Measurements from ENCODE around the gene GIMAP6.
"Not testable (repeated sequence)": the region's sequence is repeated elsewhere in the genome, so short reads cannot be mapped to it uniquely, and the experiment has no call there.

The GIMAP6 gene

DNA sequence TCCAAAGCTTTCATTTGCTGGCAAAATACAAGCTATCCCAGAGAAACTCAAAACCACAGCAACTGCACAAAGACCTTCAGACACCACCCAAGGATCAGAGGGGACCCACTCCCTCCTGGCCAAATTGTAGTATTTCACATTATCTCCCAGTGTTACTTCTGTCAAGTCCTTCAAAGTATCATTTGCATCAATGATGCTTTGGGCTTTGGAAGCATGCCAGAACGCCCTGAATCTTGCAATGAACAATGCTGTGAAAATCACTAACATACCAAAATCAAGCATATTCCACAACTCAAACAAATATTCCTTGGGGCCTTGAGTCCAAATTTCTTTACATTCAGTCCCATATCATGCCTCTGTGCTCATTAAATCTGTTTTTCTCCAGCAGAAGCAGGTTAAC, 17.8 kb downstream of the GIMAP6 start:
- not testable (repeated sequence) for H2AK5ac ChIP-seq (ENCODE audit: low read length); H4K91ac ChIP-seq (ENCODE audit: low read depth, low read length); H3K79me2 ChIP-seq (ENCODE audit: control insufficient read depth, insufficient read depth, low read length, poor library complexity); H3K18ac ChIP-seq (ENCODE audit: low read length); H2BK5ac ChIP-seq (ENCODE audit: low read depth, low read length, poor library complexity); H3K4me3 ChIP-seq (ENCODE audit: low read depth, low read length); H3K79me1 ChIP-seq (ENCODE audit: low read length); H3K27ac ChIP-seq (ENCODE audit: low read depth, low read length); H3K36me3 ChIP-seq (ENCODE audit: control insufficient read depth in 1 of 2, insufficient read depth in 2 of 2, low read length in 2 of 2); H3K14ac ChIP-seq (ENCODE audit: low read length); H2AFZ ChIP-seq (ENCODE audit: insufficient read depth, low read length, poor library complexity); H3K27me3 ChIP-seq (ENCODE audit: insufficient read depth, low read length); H3K4me2 ChIP-seq (ENCODE audit: low read length); H3K4ac ChIP-seq (ENCODE audit: low read depth, low read length); H3K4me1 ChIP-seq (ENCODE audit: control insufficient read depth in 1 of 2, insufficient read depth in 2 of 2, low read length in 2 of 2); H3K9me3 ChIP-seq (ENCODE audit: insufficient read depth, low read depth, low read length); H2BK120ac ChIP-seq (ENCODE audit: insufficient read depth, low read length, poor library complexity); DNase-seq; H4K8ac ChIP-seq (ENCODE audit: low read depth, low read length); H3K9ac ChIP-seq (ENCODE audit: low read length); H2BK12ac ChIP-seq (ENCODE audit: low read length); H3K23ac ChIP-seq (ENCODE audit: low read length); H4K12ac ChIP-seq (ENCODE audit: low read depth, low read length)
- no CpG with 5 or more reads among the region's 1 CpG for WGBS (ENCODE audit: extremely low coverage, insufficient coverage, insufficient read length)

DNA sequence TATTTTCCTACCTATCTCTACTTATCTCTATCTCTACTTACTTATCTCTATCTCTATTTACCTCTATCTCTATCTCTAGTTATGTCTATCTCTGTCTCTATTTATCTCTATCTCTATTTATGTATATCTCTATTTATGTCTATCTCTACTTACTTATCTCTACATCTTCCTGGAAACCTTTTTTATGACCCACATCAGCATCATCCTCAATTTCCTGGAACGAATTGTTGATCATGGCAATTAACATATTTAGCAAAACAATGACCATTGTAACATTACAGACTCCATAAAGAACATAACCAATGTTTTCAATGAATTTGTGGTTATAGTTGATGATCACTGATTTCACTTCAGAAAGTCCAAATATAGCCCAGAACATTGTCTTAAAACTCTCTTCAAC, 18.3 kb downstream of the GIMAP6 start:
- H4K12ac ChIP-seq (ENCODE audit: low read depth, low read length), result no peak overlapping the region
- no peaks in the 10 kb centered on the region for H3K36me3 ChIP-seq (ENCODE audit: control insufficient read depth in 1 of 2, insufficient read depth in 2 of 2, low read length in 2 of 2)
- no peak overlapping the region for H3K4me3 ChIP-seq (ENCODE audit: low read depth, low read length)
- H3K14ac ChIP-seq (ENCODE audit: low read length), result no peak overlapping the region
- no peak overlapping the region for H2BK120ac ChIP-seq (ENCODE audit: insufficient read depth, low read length, poor library complexity)
- no peak overlapping the region for H2BK12ac ChIP-seq (ENCODE audit: low read length)
- H3K18ac ChIP-seq (ENCODE audit: low read length), result no peak overlapping the region
- H3K27ac ChIP-seq (ENCODE audit: low read depth, low read length), result no peak overlapping the region
- no peaks in the 10 kb centered on the region for H3K4me1 ChIP-seq (ENCODE audit: control insufficient read depth in 1 of 2, insufficient read depth in 2 of 2, low read length in 2 of 2)
- H3K4ac ChIP-seq (ENCODE audit: low read depth, low read length), result no peak overlapping the region
- H2BK5ac ChIP-seq (ENCODE audit: low read depth, low read length, poor library complexity), result no peak overlapping the region
- no peaks in the 10 kb centered on the region for H3K9me3 ChIP-seq (ENCODE audit: insufficient read depth, low read depth, low read length)
- WGBS (ENCODE audit: extremely low coverage, insufficient coverage, insufficient read length), result no CpG with 5 or more reads among the region's 1 CpG
- no peak overlapping the region for H4K8ac ChIP-seq (ENCODE audit: low read depth, low read length)
- no peak overlapping the region for H2AFZ ChIP-seq (ENCODE audit: insufficient read depth, low read length, poor library complexity)
- no peaks in the 10 kb centered on the region for H3K79me2 ChIP-seq (ENCODE audit: control insufficient read depth, insufficient read depth, low read length, poor library complexity)
- no peaks in the 10 kb centered on the region for H3K27me3 ChIP-seq (ENCODE audit: insufficient read depth, low read length)
- H3K79me1 ChIP-seq (ENCODE audit: low read length), result no peaks in the 10 kb centered on the region
- H3K4me2 ChIP-seq (ENCODE audit: low read length), result no peak overlapping the region
- no peak overlapping the region for H2AK5ac ChIP-seq (ENCODE audit: low read length)
- no peak for DNase-seq
- H3K23ac ChIP-seq (ENCODE audit: low read length), result no peak overlapping the region
- H3K9ac ChIP-seq (ENCODE audit: low read length), result no peak overlapping the region
- no peak overlapping the region for H4K91ac ChIP-seq (ENCODE audit: low read depth, low read length)

DNA sequence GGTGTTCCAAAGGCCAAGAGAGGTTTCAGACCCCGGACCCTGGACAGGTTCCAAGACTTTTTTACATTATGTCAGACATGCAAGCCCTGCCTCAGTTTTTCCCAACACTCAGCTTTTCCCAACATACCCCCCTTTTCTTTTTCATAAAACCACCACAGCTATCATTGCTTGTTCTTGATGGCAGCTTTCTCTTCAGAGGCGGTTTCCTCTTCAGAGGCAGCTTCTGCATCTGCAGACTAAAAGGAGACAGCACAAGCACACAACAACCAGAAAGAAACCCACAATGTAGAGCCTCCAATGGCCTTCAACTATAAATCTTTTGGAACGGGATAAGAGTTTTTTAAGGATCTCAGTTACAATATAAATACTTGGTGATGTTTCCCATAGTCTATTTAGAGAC, 19.3 kb downstream of the GIMAP6 start:
- H3K23ac ChIP-seq (ENCODE audit: low read length), result no peak overlapping the region
- H2BK120ac ChIP-seq (ENCODE audit: insufficient read depth, low read length, poor library complexity), result no peak overlapping the region
- no peaks in the 10 kb centered on the region for H3K9me3 ChIP-seq (ENCODE audit: insufficient read depth, low read depth, low read length)
- no peak overlapping the region for H2AK5ac ChIP-seq (ENCODE audit: low read length)
- no peaks in the 10 kb centered on the region for H3K79me1 ChIP-seq (ENCODE audit: low read length)
- H3K4me3 ChIP-seq (ENCODE audit: low read depth, low read length), result no peak overlapping the region
- H3K4ac ChIP-seq (ENCODE audit: low read depth, low read length), result no peak overlapping the region
- H2BK5ac ChIP-seq (ENCODE audit: low read depth, low read length, poor library complexity), result no peak overlapping the region
- H3K4me2 ChIP-seq (ENCODE audit: low read length), result no peak overlapping the region
- H3K27me3 ChIP-seq (ENCODE audit: insufficient read depth, low read length), result no peaks in the 10 kb centered on the region
- no peak overlapping the region for H4K91ac ChIP-seq (ENCODE audit: low read depth, low read length)
- no peaks in the 10 kb centered on the region for H3K36me3 ChIP-seq (ENCODE audit: control insufficient read depth in 1 of 2, insufficient read depth in 2 of 2, low read length in 2 of 2)
- H2AFZ ChIP-seq (ENCODE audit: insufficient read depth, low read length, poor library complexity), result no peak overlapping the region
- H3K27ac ChIP-seq (ENCODE audit: low read depth, low read length), result no peak overlapping the region
- no peaks in the 10 kb centered on the region for H3K79me2 ChIP-seq (ENCODE audit: control insufficient read depth, insufficient read depth, low read length, poor library complexity)
- no peak overlapping the region for H4K12ac ChIP-seq (ENCODE audit: low read depth, low read length)
- no peak overlapping the region for H3K18ac ChIP-seq (ENCODE audit: low read length)
- WGBS (ENCODE audit: extremely low coverage, insufficient coverage, insufficient read length), result no CpG with 5 or more reads among the region's 3 CpGs
- no peak overlapping the region for H3K14ac ChIP-seq (ENCODE audit: low read length)
- H3K9ac ChIP-seq (ENCODE audit: low read length), result no peak overlapping the region
- no peak overlapping the region for H4K8ac ChIP-seq (ENCODE audit: low read depth, low read length)
- no peak overlapping the region for H2BK12ac ChIP-seq (ENCODE audit: low read length)
- H3K4me1 ChIP-seq (ENCODE audit: control insufficient read depth in 1 of 2, insufficient read depth in 2 of 2, low read length in 2 of 2), result no peaks in the 10 kb centered on the region
- no peak for DNase-seq

DNA sequence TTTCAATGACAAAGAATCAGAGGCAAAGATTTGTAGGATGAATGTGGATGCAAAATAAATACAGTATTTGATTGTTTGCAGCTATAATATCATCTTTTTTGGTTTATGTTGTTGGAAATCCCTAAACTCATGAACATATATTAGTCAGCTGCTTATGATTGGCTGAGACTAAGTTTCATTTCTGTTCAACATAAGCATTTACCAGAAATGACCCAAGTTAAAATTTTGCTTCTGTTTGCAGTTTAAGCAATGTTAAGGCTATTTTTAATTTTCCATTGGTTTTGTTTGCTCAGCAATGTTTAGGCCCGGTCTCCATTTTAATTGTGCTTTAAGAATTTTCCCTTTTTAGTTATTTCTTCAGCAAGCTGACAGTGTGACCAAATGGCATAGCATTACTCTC, 22.0 kb downstream of the GIMAP6 start:
- H3K18ac ChIP-seq (ENCODE audit: low read length), result no peak overlapping the region
- no peaks in the 10 kb centered on the region for H3K79me2 ChIP-seq (ENCODE audit: control insufficient read depth, insufficient read depth, low read length, poor library complexity)
- no peak overlapping the region for H4K91ac ChIP-seq (ENCODE audit: low read depth, low read length)
- H3K4ac ChIP-seq (ENCODE audit: low read depth, low read length), result no peak overlapping the region
- no peak overlapping the region for H3K27ac ChIP-seq (ENCODE audit: low read depth, low read length)
- DNase-seq, result no peak
- no peaks in the 10 kb centered on the region for H3K79me1 ChIP-seq (ENCODE audit: low read length)
- no peak overlapping the region for H4K8ac ChIP-seq (ENCODE audit: low read depth, low read length)
- H3K27me3 ChIP-seq (ENCODE audit: insufficient read depth, low read length), result no peaks in the 10 kb centered on the region
- no peak overlapping the region for H3K23ac ChIP-seq (ENCODE audit: low read length)
- no peak overlapping the region for H4K12ac ChIP-seq (ENCODE audit: low read depth, low read length)
- H2AK5ac ChIP-seq (ENCODE audit: low read length), result no peak overlapping the region
- no peaks in the 10 kb centered on the region for H3K36me3 ChIP-seq (ENCODE audit: control insufficient read depth in 1 of 2, insufficient read depth in 2 of 2, low read length in 2 of 2)
- no peak overlapping the region for H3K14ac ChIP-seq (ENCODE audit: low read length)
- no peak overlapping the region for H3K4me2 ChIP-seq (ENCODE audit: low read length)
- no peaks in the 10 kb centered on the region for H3K4me1 ChIP-seq (ENCODE audit: control insufficient read depth in 1 of 2, insufficient read depth in 2 of 2, low read length in 2 of 2)
- H3K4me3 ChIP-seq (ENCODE audit: low read depth, low read length), result no peak overlapping the region
- no peak overlapping the region for H2BK12ac ChIP-seq (ENCODE audit: low read length)
- no peak overlapping the region for H2BK5ac ChIP-seq (ENCODE audit: low read depth, low read length, poor library complexity)
- WGBS (ENCODE audit: extremely low coverage, insufficient coverage, insufficient read length), result no CpG with 5 or more reads among the region's 1 CpG
- H2AFZ ChIP-seq (ENCODE audit: insufficient read depth, low read length, poor library complexity), result no peak overlapping the region
- H3K9me3 ChIP-seq (ENCODE audit: insufficient read depth, low read depth, low read length), result no peaks in the 10 kb centered on the region
- H2BK120ac ChIP-seq (ENCODE audit: insufficient read depth, low read length, poor library complexity), result no peak overlapping the region
- no peak overlapping the region for H3K9ac ChIP-seq (ENCODE audit: low read length)

All from trophoblast cell (in vitro differentiated cells and primary cell).